Panc1 (cell line): ENCODE results near the gene TNRC6A. TPM values are rescaled to one million over a fixed set of nuclear protein-coding genes. Genes with fewer than 3 reads are reported as not detected.
"Not testable (repeated sequence)": the region's sequence is repeated elsewhere in the genome, so short reads cannot be mapped to it uniquely, and the experiment has no call there.

ENCODE experiments used
- ATAC-seq: fragments of 200-7000 bp; cut with Tn5 transposase; 2 replicates; pipeline ENCODE4 v1.9.1; 2020; ENCODE audit warnings: mild to moderate bottlenecking, moderate library complexity
- BruUV-seq: library from RNA; stranded (reverse); fragments of 400-500 nt; replicated peaks from 2 replicates; lab custom pipeline; 2021; lab: Mats Ljungman, UMichigan
- CTCF ChIA-PET: fragments of 300-600 bp; sonication (Branson Sonifier 250); formaldehyde crosslinking; loops from one replicate; lab custom pipeline; 2022; ENCODE audit warnings: antibody characterized with exemption; lab: Charles Lee
- POLR2A ChIA-PET: fragments of 300-600 bp; sonication (Branson Sonifier 250); formaldehyde crosslinking; loops from one replicate; lab custom pipeline; 2022; ENCODE audit warnings: antibody characterized with exemption; lab: Charles Lee
- DNase-seq: peaks from one replicate; pipeline ENCODE4 v3.0.0-alpha.2; 2010; ENCODE audit warnings: low read depth, low spot score
- H3K27ac ChIP-seq: 2 replicates; pipeline ENCODE4 v1.5.1; 2011; ENCODE audit warnings: mild to moderate bottlenecking, low read length, inconsistent platforms
- H3K27me3 ChIP-seq: fragments of 200-500 bp; sonication (Bioruptor generic); 2 replicates; pipeline ENCODE4 v1.6.0; 2014; ENCODE audit warnings: low read length, inconsistent platforms; ENCODE audit not compliant: control insufficient read depth, insufficient read depth
- H3K36me3 ChIP-seq: fragments of 200-500 bp; sonication (Bioruptor generic); 2 replicates; pipeline ENCODE4 v1.5.1; 2014; ENCODE audit warnings: inconsistent platforms, mild to moderate bottlenecking, low read length, moderate library complexity; ENCODE audit not compliant: control insufficient read depth, insufficient read depth
- H3K4me1 ChIP-seq: 2 replicates; pipeline ENCODE4 v1.5.1; 2011; ENCODE audit warnings: inconsistent platforms, mild to moderate bottlenecking, low read length, moderate library complexity; ENCODE audit not compliant: control insufficient read depth, insufficient read depth
- H3K4me3 ChIP-seq, 2 experiments: 2 replicates each; pipeline ENCODE4 v1.5.1; 2011 to 2012; ENCODE audit warnings: low read depth in 2 of 2, low read length in 2 of 2, mild to moderate bottlenecking in 2 of 2, inconsistent platforms in 1 of 2, moderate library complexity in 1 of 2
- H3K9me3 ChIP-seq: fragments of 200-500 bp; sonication (Bioruptor generic); 2 replicates; pipeline ENCODE4 v1.5.1; 2014; ENCODE audit warnings: low read depth, mild to moderate bottlenecking, inconsistent platforms, low read length, moderate library complexity; ENCODE audit not compliant: control insufficient read depth, insufficient read depth
- CTCF ChIP-seq: fragments of 450-650 bp; IDR thresholded peaks from 2 replicates; pipeline ENCODE4 v1.5.1; 2017; ENCODE audit warnings: mild to moderate bottlenecking
- POLR2AphosphoS5 ChIP-seq: IDR thresholded peaks from 2 replicates; pipeline ENCODE4 v1.6.1; 2012; ENCODE audit warnings: mild to moderate bottlenecking, low read depth, low read length, moderate library complexity
- REST ChIP-seq, 2 experiments: IDR thresholded peaks; 2 replicates each; pipeline ENCODE4 v1.6.1; 2011 to 2012; ENCODE audit warnings: low read depth in 2 of 2, control low read depth in 1 of 2, low read length in 1 of 2, mild to moderate bottlenecking in 1 of 2, moderate library complexity in 1 of 2; ENCODE audit not compliant: insufficient read depth in 1 of 2
- SIN3A ChIP-seq: IDR thresholded peaks from 2 replicates; pipeline ENCODE4 v1.6.1; 2012; ENCODE audit warnings: low read depth, mild to moderate bottlenecking, low read length, moderate library complexity, borderline replicate concordance; ENCODE audit not compliant: insufficient read depth
- TCF7L2 ChIP-seq: IDR thresholded peaks from 2 replicates; pipeline ENCODE4 v1.6.1; 2011; ENCODE audit warnings: mild to moderate bottlenecking, low read depth, low read length, inconsistent platforms
- in situ Hi-C: cut with HindIII; loops from 2 replicates; pipeline ENCODE4 v1.10.0; 2016; ENCODE audit warnings: low sequenced_read_pairs, low pct_unique_long_range_greater_than_20kb
- intact Hi-C: fragments of 100-400 bp; cut with micrococcal nuclease; formaldehyde crosslinking; loops from one replicate; pipeline ENCODE4 v1.10.0; 2022; ENCODE audit not compliant: unreplicated experiment
- total RNA-seq: library from RNA; stranded (reverse); gene quantifications from one replicate; pipeline ENCODE4 v1.2.1, GENCODE V29; 2021; ENCODE audit not compliant: unreplicated experiment

TNRC6A gene
- total RNA-seq, 1 experiment from 2014 or later, result 53.6 TPM

GRCh38 chr16:24737916-24738594 lies 8.6 kb downstream of the TNRC6A start:
- Histone ChIP-seq H3K36me3 (no peaks in the 10 kb centered on the region), H3K27me3 (no peaks in the 10 kb centered on the region), H3K4me1 (peaks cover 51% of the 10 kb centered on the region), H3K27ac (peak overlapping the region; percentile 58), H3K4me3 (no peak overlapping the region), H3K9me3 (no peaks in the 10 kb centered on the region)
- ChIA-PET CTCF (interaction anchor here (0.6 kb wide), 1 partner anchor 37 kb away, joined by 7 read pairs; no protein-coding TSS in a partner anchor), POLR2A (no interaction called here)
- in situ Hi-C loops (no loop called here), intact Hi-C loops (loop anchor here (10.0 kb wide), 1 partner anchor 153 kb away; no protein-coding TSS in a partner anchor)
- BruUV-seq, result no TSS peak
- ATAC-seq (no peak), DNase-seq (no peak)
- TF ChIP-seq CTCF, result no peak
- no peak for TF ChIP-seq TCF7L2
- no peak for TF ChIP-seq SIN3A
- no peak for TF ChIP-seq REST (IDR thresholded peaks at IDR 0.05; ENCODE audit: insufficient read depth in 1 of 2, low read depth in 2 of 2, low read length in 1 of 2)
- no peak for TF ChIP-seq POLR2AphosphoS5

- Histone ChIP-seq H3K27me3 (no peaks in the 10 kb centered on the region), H3K9me3 (no peaks in the 10 kb centered on the region), H3K36me3 (no peaks in the 10 kb centered on the region), H3K4me3 (no peak overlapping the region), H3K27ac (no peak overlapping the region), H3K4me1 (peaks cover 51% of the 10 kb centered on the region)
- ATAC-seq, result no peak
- intact Hi-C loops (loop anchor here (10.0 kb wide), 1 partner anchor 154 kb away; no protein-coding TSS in a partner anchor), in situ Hi-C loops (no loop called here)
- no peak for DNase-seq
- CTCF ChIA-PET, result no interaction called here
- TF ChIP-seq TCF7L2, result no peak
- POLR2A ChIA-PET, result no interaction called here
- no TSS peak for BruUV-seq
These were observed 9.4 kb downstream of the TNRC6A start for GRCh38 chr16:24738895-24739294.

GRCh38 chr16:24741862-24742261 lies 12.4 kb downstream of the TNRC6A start:
- Histone ChIP-seq H3K9me3 (no peaks in the 10 kb centered on the region), H3K27me3 (no peaks in the 10 kb centered on the region), H3K36me3 (no peaks in the 10 kb centered on the region), H3K4me3 (no peak overlapping the region), H3K4me1 (peaks cover 51% of the 10 kb centered on the region), H3K27ac (no peak overlapping the region)
- ChIA-PET CTCF (no interaction called here), POLR2A (interaction anchor here (0.6 kb wide), 1 partner anchor 756 kb away, joined by 3 read pairs; no protein-coding TSS in a partner anchor)
- in situ Hi-C loops (no loop called here), intact Hi-C loops (no loop called here)
- ATAC-seq, result no peak
- no TSS peak for BruUV-seq
- DNase-seq, result no peak
- TF ChIP-seq POLR2AphosphoS5 (no peak), TCF7L2 (no peak)

GRCh38 chr16:24742610-24743009 lies 13.2 kb downstream of the TNRC6A start:
- intact Hi-C loops, H3K36me3 ChIP-seq, BruUV-seq, H3K9me3 ChIP-seq, H3K27ac ChIP-seq, H3K27me3 ChIP-seq, CTCF ChIA-PET, POLR2A ChIA-PET, H3K4me3 ChIP-seq, in situ Hi-C loops, ATAC-seq, DNase-seq: not testable (repeated sequence)
- H3K4me1 ChIP-seq, result peaks cover 51% of the 10 kb centered on the region
